ENCODE results near the gene SPESP1. TPM values are rescaled to one million over a fixed set of nuclear protein-coding genes. Genes with fewer than 3 reads are reported as not detected.

The SPESP1 gene
- total and polyA plus RNA-seq, 10 donors = 0.43 to 5.9 (median 2.2) TPM

- 78 to 86% (median 81%) methylated on average over 7 of the region's 7 CpGs for WGBS, 5 donors
- DNase-seq = no peak
- Histone ChIP-seq H3K36me3 (no peaks in the 10 kb centered on the region), H3K4me3 (no peak overlapping the region), H3K27me3 (replicated peaks in 1 of 7) (peaks cover 0 to 5% (median 0%) of the 10 kb centered on the region in 7 donors), H3K27ac (no peak overlapping the region), H3K9me3 (no peaks in the 10 kb centered on the region), H3K4me1 (no peaks in the 10 kb centered on the region)
- TF ChIP-seq POLR2A (IDR thresholded peaks at IDR 0.05) (no peak), CTCF (IDR thresholded peaks at IDR 0.05 in 8 of 11, conservative IDR thresholded peaks at IDR 0.05 in 3 of 11) (no peak), POLR2AphosphoS5 (IDR thresholded peaks at IDR 0.05) (no peak)
- intact Hi-C loops (cut with DNase I; ENCODE audit: low total_unique reads) = no loop called here
These were observed 60.1 kb downstream of the SPESP1 start for GRCh38 chr15:68990231-68990991.

- DNase-seq = no peak
- Histone ChIP-seq H3K27me3 (replicated peaks in 1 of 7) (peaks cover 0 to 5% (median 0%) of the 10 kb centered on the region in 7 donors), H3K4me3 (no peak overlapping the region), H3K27ac (no peak overlapping the region), H3K9me3 (no peaks in the 10 kb centered on the region), H3K36me3 (no peaks in the 10 kb centered on the region), H3K4me1 (no peaks in the 10 kb centered on the region)
- intact Hi-C loops (cut with DNase I; ENCODE audit: low total_unique reads) = no loop called here
- no peak for TF ChIP-seq POLR2AphosphoS5 (IDR thresholded peaks at IDR 0.05)
- no peak for TF ChIP-seq POLR2A (IDR thresholded peaks at IDR 0.05)
- no peak for TF ChIP-seq CTCF (IDR thresholded peaks at IDR 0.05 in 8 of 11, conservative IDR thresholded peaks at IDR 0.05 in 3 of 11)
- 65 to 89% (median 83%) methylated on average over 5 of the region's 5 CpGs for WGBS, 5 donors
These were observed 60.7 kb downstream of the SPESP1 start for GRCh38 chr15:68990992-68991500.

GRCh38 chr15:68991723-68992122 lies 61.4 kb downstream of the SPESP1 start:
- no peak for DNase-seq
- H3K27ac ChIP-seq = no peak overlapping the region
- H3K9me3 ChIP-seq = no peaks in the 10 kb centered on the region
- H3K27me3 ChIP-seq (replicated peaks in 1 of 7) = peaks cover 0 to 5% (median 0%) of the 10 kb centered on the region in 7 donors
- no peak overlapping the region for H3K4me3 ChIP-seq
- no peak for TF ChIP-seq POLR2AphosphoS5 (IDR thresholded peaks at IDR 0.05)
- no peak for TF ChIP-seq CTCF (IDR thresholded peaks at IDR 0.05 in 8 of 11, conservative IDR thresholded peaks at IDR 0.05 in 3 of 11)
- no peak for TF ChIP-seq POLR2A (IDR thresholded peaks at IDR 0.05)
- intact Hi-C loops (cut with DNase I; ENCODE audit: low total_unique reads) = no loop called here
- no peaks in the 10 kb centered on the region for H3K4me1 ChIP-seq
- no peaks in the 10 kb centered on the region for H3K36me3 ChIP-seq
- 79 to 98% (median 95%) methylated on average over 4 of the region's 4 CpGs for WGBS, 5 donors

- peaks cover 0 to 5% (median 0%) of the 10 kb centered on the region in 6 donors for H3K4me1 ChIP-seq
- H3K27ac ChIP-seq = no peak overlapping the region
- no peak for DNase-seq
- no peaks in the 10 kb centered on the region for H3K9me3 ChIP-seq
- intact Hi-C loops (cut with DNase I; ENCODE audit: low total_unique reads) = no loop called here
- H3K36me3 ChIP-seq = no peaks in the 10 kb centered on the region
- TF ChIP-seq POLR2AphosphoS5 (IDR thresholded peaks at IDR 0.05) (no peak), CTCF (IDR thresholded peaks at IDR 0.05 in 8 of 11, conservative IDR thresholded peaks at IDR 0.05 in 3 of 11) (no peak), POLR2A (IDR thresholded peaks at IDR 0.05) (no peak)
- 90 to 95% (median 92%) methylated on average over 5 to 6 of the region's 6 CpGs for WGBS, 5 donors
- peaks cover 0 to under 1% (median 0%) of the 10 kb centered on the region in 7 donors for H3K27me3 ChIP-seq (replicated peaks in 1 of 7)
- H3K4me3 ChIP-seq = no peak overlapping the region
These were observed 62.4 kb downstream of the SPESP1 start for GRCh38 chr15:68992696-68993095.
